Central memory CD8-positive, alpha-beta T cell (primary cell): ENCODE results near the gene PCDH12.

ENCODE experiments used
- ATAC-seq: fragments of 150-1000 bp; cut with Tn5 transposase; replicated peaks from 2 replicates; pipeline ENCODE4 v1.10.0; 2022; ENCODE audit warnings: mild to moderate bottlenecking, moderate FRiP score, moderate number of reproducible peaks; ENCODE audit not compliant: poor library complexity, severe bottlenecking; ENCODE audit errors: extremely low read depth
- DNase-seq, 2 donors: peaks; one replicate each; pipeline ENCODE4 v3.0.0; 2021; ENCODE audit warnings: low spot score in 2 of 2
- H3K27ac Mint-ChIP-seq: one replicate; pipeline ENCODE4 v1.8.0; 2022; ENCODE audit warnings: low read depth, mild to moderate bottlenecking, moderate library complexity, mixed read lengths
- H3K27me3 Mint-ChIP-seq: one replicate; pipeline ENCODE4 v1.8.0; 2022; ENCODE audit warnings: mixed read lengths
- H3K36me3 Mint-ChIP-seq: one replicate; pipeline ENCODE4 v1.8.0; 2022; ENCODE audit warnings: mild to moderate bottlenecking, moderate library complexity, mixed read lengths; ENCODE audit not compliant: insufficient read depth
- H3K4me1 Mint-ChIP-seq: one replicate; pipeline ENCODE4 v1.8.0; 2022; ENCODE audit warnings: mixed read lengths
- H3K4me3 Mint-ChIP-seq: one replicate; pipeline ENCODE4 v1.8.0; 2022; ENCODE audit warnings: mild to moderate bottlenecking, moderate library complexity, mixed read lengths
- H3K9me3 Mint-ChIP-seq: one replicate; pipeline ENCODE4 v1.8.0; 2022; ENCODE audit warnings: mixed read lengths

Gene PCDH12

GRCh38 chr5:141960449-141961323 is 2.7 kb upstream of the PCDH12 start:
- peak overlapping the region; percentile 59 for H3K27ac Mint-ChIP-seq

GRCh38 chr5:141960018-141960417 is 2.0 kb upstream of the PCDH12 start:
- no peak overlapping the region for H3K4me3 Mint-ChIP-seq
- no peaks in the 10 kb centered on the region for H3K27me3 Mint-ChIP-seq
- H3K27ac Mint-ChIP-seq = peak overlapping the region; percentile 62
- H3K36me3 Mint-ChIP-seq = peaks cover 1% of the 10 kb centered on the region
- H3K4me1 Mint-ChIP-seq = peaks cover 46% of the 10 kb centered on the region
- no peak for DNase-seq
- H3K9me3 Mint-ChIP-seq = no peaks in the 10 kb centered on the region
- no peak for ATAC-seq

More at GRCh38 chr5:141960449-141961323, 2.7 kb upstream of the PCDH12 start:
- no peaks in the 10 kb centered on the region for H3K9me3 Mint-ChIP-seq
- peaks cover 1% of the 10 kb centered on the region for H3K36me3 Mint-ChIP-seq
- peaks cover 46% of the 10 kb centered on the region for H3K4me1 Mint-ChIP-seq
- peak overlapping the region; percentile 23 for H3K4me3 Mint-ChIP-seq
- ATAC-seq = peak; percentile 98
- DNase-seq = peak; percentile 85 to 91
- no peaks in the 10 kb centered on the region for H3K27me3 Mint-ChIP-seq

DNA sequence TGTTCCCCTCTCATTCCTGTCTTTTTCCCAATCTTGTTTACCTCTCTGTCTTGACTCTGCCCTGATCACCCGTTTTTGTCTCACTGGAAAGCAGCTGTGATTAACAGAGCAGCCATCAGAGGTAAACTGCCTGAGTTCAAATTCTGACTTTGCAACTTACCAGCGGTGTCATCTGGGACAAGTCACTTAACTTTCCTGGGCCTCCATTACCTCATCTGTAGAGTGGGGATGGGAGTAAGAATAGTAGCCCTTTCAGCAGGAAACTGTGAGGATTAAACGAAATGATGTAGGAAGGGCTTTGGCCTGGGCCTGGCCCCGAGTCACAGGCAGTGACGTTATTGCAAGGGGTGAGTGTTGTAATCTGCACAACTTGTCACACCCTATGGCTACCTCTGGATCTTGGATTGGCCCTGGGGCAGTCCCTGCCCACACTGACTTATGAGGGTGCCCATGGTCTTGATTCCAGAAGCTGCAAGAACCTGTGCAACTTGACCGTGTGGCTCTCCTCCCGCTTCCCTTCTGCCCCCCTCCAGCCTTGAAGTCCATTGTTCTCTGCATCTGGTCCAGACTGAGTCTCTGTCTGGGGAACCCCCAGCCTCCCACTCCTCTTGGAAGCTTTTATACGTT is 657 bp upstream of the PCDH12 start:
- H3K4me1 Mint-ChIP-seq = peaks cover 46% of the 10 kb centered on the region
- no peak overlapping the region for H3K27ac Mint-ChIP-seq
- ATAC-seq (no peak), DNase-seq (no peak)
- no peak overlapping the region for H3K4me3 Mint-ChIP-seq
- no peaks in the 10 kb centered on the region for H3K27me3 Mint-ChIP-seq
- peaks cover 1% of the 10 kb centered on the region for H3K36me3 Mint-ChIP-seq
- no peaks in the 10 kb centered on the region for H3K9me3 Mint-ChIP-seq

DNA sequence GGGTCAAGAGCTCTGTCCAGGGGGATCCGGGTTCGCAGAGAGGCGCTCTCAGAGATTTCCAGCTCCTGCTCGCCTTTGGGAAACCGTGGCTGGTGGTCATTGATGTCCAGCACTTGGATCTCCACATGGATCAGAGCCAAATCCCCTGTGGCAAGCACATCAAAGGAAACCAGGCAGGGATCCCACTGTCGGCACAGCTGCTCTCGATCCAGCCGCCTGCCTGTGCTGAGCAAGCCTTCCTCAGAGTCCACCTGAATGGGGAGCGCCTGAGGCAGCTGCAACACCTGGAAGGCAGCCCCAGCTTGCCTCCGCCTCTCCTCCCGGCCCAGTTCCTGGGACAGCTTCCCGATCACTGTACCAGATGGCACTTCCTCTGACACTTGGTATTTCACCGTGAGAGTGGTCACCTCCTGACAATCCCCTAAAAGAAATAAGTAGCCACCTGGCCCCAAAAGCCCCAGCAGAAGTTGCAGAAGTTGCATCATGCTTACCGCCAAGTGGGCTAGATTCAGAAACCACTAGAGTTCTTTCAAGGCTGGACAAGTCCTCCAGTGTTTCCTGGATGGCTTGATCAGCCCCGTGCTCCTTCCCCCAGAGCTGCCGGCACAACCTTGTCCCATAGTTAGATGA is 520 bp downstream of the PCDH12 start:
- H3K4me1 Mint-ChIP-seq = peaks cover 46% of the 10 kb centered on the region
- no peak for ATAC-seq

DNA sequence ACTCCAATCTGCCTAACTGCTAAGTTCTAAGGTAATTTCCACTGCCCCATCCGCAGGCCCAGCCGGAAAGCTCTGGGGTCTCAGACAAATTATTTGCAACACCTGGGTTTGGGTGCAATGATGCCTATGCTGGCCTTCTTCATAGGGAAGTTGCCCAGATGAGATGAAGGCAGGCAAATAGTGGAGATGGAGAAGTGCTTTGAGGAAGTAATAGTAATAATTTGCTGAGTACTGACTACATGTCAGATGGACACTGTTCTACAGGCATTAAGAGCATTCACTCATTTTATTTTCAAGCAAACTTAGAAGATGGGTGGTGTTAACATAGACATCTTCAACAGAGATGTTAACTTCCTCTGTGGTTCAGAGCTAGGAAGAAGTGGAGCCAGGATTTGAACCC is 3.8 kb downstream of the PCDH12 start:
- Mint-ChIP-seq H3K9me3 (no peaks in the 10 kb centered on the region), H3K4me1 (peaks cover 19% of the 10 kb centered on the region), H3K27me3 (no peaks in the 10 kb centered on the region), H3K4me3 (no peak overlapping the region), H3K27ac (no peak overlapping the region), H3K36me3 (peaks cover 2% of the 10 kb centered on the region)
- ATAC-seq (no peak), DNase-seq (no peak)

More for the DNA sequence above, 520 bp downstream of the PCDH12 start:
- no peaks in the 10 kb centered on the region for H3K9me3 Mint-ChIP-seq
- peaks cover 1% of the 10 kb centered on the region for H3K36me3 Mint-ChIP-seq
- H3K27ac Mint-ChIP-seq = no peak overlapping the region
- no peak overlapping the region for H3K4me3 Mint-ChIP-seq
- H3K27me3 Mint-ChIP-seq = no peaks in the 10 kb centered on the region
- DNase-seq = no peak

- no peak overlapping the region for H3K27ac Mint-ChIP-seq
- no peaks in the 10 kb centered on the region for H3K9me3 Mint-ChIP-seq
These were observed 6.0 kb downstream of the PCDH12 start for GRCh38 chr5:141952020-141952419.

GRCh38 chr5:141951332-141951781 is 6.6 kb downstream of the PCDH12 start:
- Mint-ChIP-seq H3K27me3 (no peaks in the 10 kb centered on the region), H3K4me3 (no peak overlapping the region), H3K27ac (no peak overlapping the region), H3K4me1 (peaks cover 4% of the 10 kb centered on the region), H3K36me3 (peaks cover 2% of the 10 kb centered on the region), H3K9me3 (no peaks in the 10 kb centered on the region)
- DNase-seq = no peak
- ATAC-seq = peak; percentile 36

More at GRCh38 chr5:141952020-141952419, 6.0 kb downstream of the PCDH12 start:
- Mint-ChIP-seq H3K4me1 (peaks cover 4% of the 10 kb centered on the region), H3K27me3 (no peaks in the 10 kb centered on the region), H3K4me3 (no peak overlapping the region), H3K36me3 (peaks cover 2% of the 10 kb centered on the region)
- DNase-seq = no peak
- ATAC-seq = no peak

- Mint-ChIP-seq H3K9me3 (no peaks in the 10 kb centered on the region), H3K4me3 (no peak overlapping the region), H3K4me1 (peaks cover 4% of the 10 kb centered on the region), H3K27me3 (no peaks in the 10 kb centered on the region), H3K36me3 (peaks cover 2% of the 10 kb centered on the region), H3K27ac (no peak overlapping the region)
- ATAC-seq = no peak
- DNase-seq = no peak
These were observed 7.6 kb downstream of the PCDH12 start for GRCh38 chr5:141950207-141951005.

GRCh38 chr5:141949511-141949910 is 8.5 kb downstream of the PCDH12 start:
- H3K9me3 Mint-ChIP-seq = no peaks in the 10 kb centered on the region
- DNase-seq (no peak), ATAC-seq (no peak)
- H3K27me3 Mint-ChIP-seq = no peaks in the 10 kb centered on the region
- H3K4me3 Mint-ChIP-seq = no peak overlapping the region
- peaks cover 4% of the 10 kb centered on the region for H3K4me1 Mint-ChIP-seq
- H3K36me3 Mint-ChIP-seq = peaks cover 2% of the 10 kb centered on the region
- no peak overlapping the region for H3K27ac Mint-ChIP-seq

DNA sequence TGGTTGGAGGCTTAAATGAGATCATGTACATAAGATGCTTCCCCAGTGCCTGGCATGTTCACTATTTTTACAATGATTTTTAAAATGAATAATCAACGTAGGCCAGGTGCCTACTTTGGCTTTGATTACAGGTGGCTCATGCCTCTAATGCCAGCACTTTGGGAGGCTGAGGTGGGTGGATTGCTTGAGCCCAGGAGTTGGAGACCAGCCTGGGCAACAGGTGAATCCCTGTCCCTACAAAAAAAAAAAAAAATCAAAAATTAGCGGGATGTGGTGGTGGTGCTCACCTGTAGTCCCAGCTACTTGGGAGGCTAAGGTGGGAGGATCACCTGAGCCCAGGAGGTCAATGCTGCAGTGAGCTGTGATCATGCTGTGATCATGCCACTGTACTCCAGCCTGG is 9.2 kb downstream of the PCDH12 start:
- H3K36me3 Mint-ChIP-seq = peaks cover 2% of the 10 kb centered on the region
- H3K27ac Mint-ChIP-seq = no peak overlapping the region
- no peaks in the 10 kb centered on the region for H3K27me3 Mint-ChIP-seq
- ATAC-seq (no peak), DNase-seq (no peak)
- H3K4me3 Mint-ChIP-seq = no peak overlapping the region
- peaks cover 4% of the 10 kb centered on the region for H3K4me1 Mint-ChIP-seq
- no peaks in the 10 kb centered on the region for H3K9me3 Mint-ChIP-seq

DNA sequence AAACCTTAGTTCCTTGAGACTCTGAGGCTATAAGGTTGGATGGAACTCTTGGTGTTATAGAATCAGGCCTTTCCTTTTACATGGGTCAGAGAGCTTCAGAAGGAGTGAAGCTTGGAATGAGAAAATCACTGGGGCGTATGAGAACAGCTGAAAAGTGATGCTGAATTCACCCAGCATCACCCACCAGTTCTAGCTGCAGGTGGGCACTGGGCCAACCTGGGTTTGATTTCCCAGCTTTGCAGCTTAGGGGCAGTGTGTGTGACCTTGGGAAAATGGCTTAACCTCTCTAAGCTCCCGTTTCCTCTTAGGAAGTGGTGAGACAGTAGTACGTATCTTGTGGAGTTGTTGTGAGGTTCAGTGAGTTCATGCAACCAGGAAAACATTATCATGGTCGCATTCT is 10.7 kb downstream of the PCDH12 start:
- Mint-ChIP-seq H3K27ac (no peak overlapping the region), H3K4me1 (peaks cover 4% of the 10 kb centered on the region), H3K9me3 (no peaks in the 10 kb centered on the region), H3K36me3 (peaks cover 2% of the 10 kb centered on the region), H3K27me3 (no peaks in the 10 kb centered on the region), H3K4me3 (no peak overlapping the region)
- ATAC-seq = no peak
- no peak for DNase-seq

- Mint-ChIP-seq H3K36me3 (peaks cover 1% of the 10 kb centered on the region), H3K9me3 (no peaks in the 10 kb centered on the region), H3K27ac (no peak overlapping the region), H3K4me1 (no peaks in the 10 kb centered on the region), H3K27me3 (no peaks in the 10 kb centered on the region), H3K4me3 (no peak overlapping the region)
- no peak for ATAC-seq
- no peak for DNase-seq
These were observed 12.4 kb downstream of the PCDH12 start for GRCh38 chr5:141945511-141946051.
